Activated naive CD8-positive, alpha-beta T cell treated with anti-CD3 and anti-CD28 coated beads, Interleukin-2, amount 10 ng/mL, durations not matched to agents 7 days and 5 days (primary cell): Measurements from ENCODE around the gene MAP4K4. TPM values are rescaled to one million over a fixed set of nuclear protein-coding genes. Genes with fewer than 3 reads are reported as not detected.
A peak's percentile ranks its signal among the peaks of the same experiment; 100 is the strongest.

Experiments used
- ATAC-seq: fragments of 150-1000 bp; cut with Tn5 transposase; one replicate; pipeline ENCODE4 v1.10.0; 2021; ENCODE audit warnings: low read depth, moderate library complexity
- POLR2A ChIA-PET: fragments of 350-600 bp; sonication (Branson Sonifier 250); formaldehyde crosslinking; loops from one replicate; lab custom pipeline; 2021; ENCODE audit warnings: antibody characterized with exemption; lab: Charles Lee
- DNase-seq: peaks from one replicate; pipeline ENCODE4 v3.0.0; 2021
- H3K27ac Mint-ChIP-seq: one replicate; pipeline ENCODE4 v1.8.0; 2022; ENCODE audit warnings: mild to moderate bottlenecking, mixed read lengths
- H3K27me3 Mint-ChIP-seq: one replicate; pipeline ENCODE4 v1.8.0; 2022; ENCODE audit warnings: mild to moderate bottlenecking, moderate library complexity, mixed read lengths
- H3K36me3 Mint-ChIP-seq: one replicate; pipeline ENCODE4 v1.8.0; 2021; ENCODE audit warnings: mild to moderate bottlenecking, mixed read lengths
- H3K4me1 Mint-ChIP-seq: one replicate; pipeline ENCODE4 v1.8.0; 2021; ENCODE audit warnings: mixed read lengths
- H3K4me3 Mint-ChIP-seq: one replicate; pipeline ENCODE4 v1.8.0; 2022; ENCODE audit warnings: mild to moderate bottlenecking, moderate library complexity, mixed read lengths
- H3K9me3 Mint-ChIP-seq: one replicate; pipeline ENCODE4 v1.8.0; 2021; ENCODE audit warnings: mixed read lengths
- total RNA-seq, 2 experiments: library from RNA; stranded (reverse); gene quantifications; one replicate each; pipeline ENCODE4 v1.2.3, GENCODE V29; 2021

The MAP4K4 gene
- total RNA-seq, 2 experiments from 2014 or later = 79.8 to 84.5 TPM

DNA sequence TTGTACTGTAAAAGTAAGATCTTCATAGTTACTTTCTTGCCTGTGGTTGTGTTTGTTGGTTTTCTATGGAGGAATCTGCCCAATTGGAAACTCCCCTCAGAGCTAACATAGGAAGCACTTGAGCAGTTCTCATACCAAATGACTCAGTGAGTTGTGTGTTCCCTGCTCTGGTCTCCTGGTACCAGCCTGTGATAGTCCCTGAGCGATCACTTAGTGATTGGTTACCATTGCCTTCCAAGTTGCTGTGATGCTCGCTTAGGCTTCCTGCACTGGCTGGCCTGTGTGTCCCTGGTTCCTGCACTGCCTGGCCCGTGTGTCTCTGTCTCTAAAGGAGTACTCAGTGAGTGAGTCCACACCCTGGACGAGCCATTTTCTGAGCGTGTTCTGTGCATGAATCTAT, 133.0 kb downstream of the MAP4K4 start:
- H3K4me3 Mint-ChIP-seq = no peak overlapping the region
- ATAC-seq (no peak), DNase-seq (no peak)
- H3K9me3 Mint-ChIP-seq = no peaks in the 10 kb centered on the region
- H3K27me3 Mint-ChIP-seq = no peaks in the 10 kb centered on the region
- peaks cover 38% of the 10 kb centered on the region for H3K36me3 Mint-ChIP-seq
- POLR2A ChIA-PET = interaction anchor here (1.9 kb wide), 1 partner anchor 132 kb away, joined by 6 read pairs; no protein-coding TSS in a partner anchor
- peak overlapping the region; percentile 69 for H3K27ac Mint-ChIP-seq
- H3K4me1 Mint-ChIP-seq = peaks cover 56% of the 10 kb centered on the region

DNA sequence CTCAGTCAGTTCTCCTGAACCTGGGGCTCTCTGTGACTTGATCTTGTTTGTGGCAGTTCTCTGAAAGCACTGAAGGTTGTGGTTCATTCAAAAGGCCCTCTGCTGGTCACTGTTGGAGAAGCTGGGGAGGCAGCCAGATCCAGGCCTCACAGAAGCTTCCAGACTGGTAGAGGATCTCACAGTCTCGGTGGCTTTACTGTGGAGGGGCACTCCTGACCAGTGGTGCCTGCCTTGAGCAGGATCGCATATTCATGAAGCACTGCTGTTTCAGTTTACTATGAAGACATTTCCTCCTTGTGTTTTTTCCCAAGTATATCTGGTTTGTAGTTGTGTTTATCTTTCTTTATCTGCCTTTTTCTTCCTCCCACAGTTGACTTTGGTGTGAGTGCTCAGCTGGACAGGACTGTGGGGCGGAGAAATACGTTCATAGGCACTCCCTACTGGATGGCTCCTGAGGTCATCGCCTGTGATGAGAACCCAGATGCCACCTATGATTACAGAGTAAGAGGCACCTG, 133.9 kb downstream of the MAP4K4 start:
- Mint-ChIP-seq H3K27me3 (no peaks in the 10 kb centered on the region), H3K4me3 (no peak overlapping the region), H3K4me1 (peaks cover 52% of the 10 kb centered on the region), H3K9me3 (no peaks in the 10 kb centered on the region), H3K27ac (peak overlapping the region; percentile 69), H3K36me3 (peaks cover 41% of the 10 kb centered on the region)
- ATAC-seq = peak; percentile 78
- DNase-seq = peak; percentile 48
- POLR2A ChIA-PET = interaction anchor here (0.9 to 1.9 kb wide), 2 partner anchors 65 to 133 kb away, joined by 3 to 6 read pairs; no protein-coding TSS in a partner anchor

DNA sequence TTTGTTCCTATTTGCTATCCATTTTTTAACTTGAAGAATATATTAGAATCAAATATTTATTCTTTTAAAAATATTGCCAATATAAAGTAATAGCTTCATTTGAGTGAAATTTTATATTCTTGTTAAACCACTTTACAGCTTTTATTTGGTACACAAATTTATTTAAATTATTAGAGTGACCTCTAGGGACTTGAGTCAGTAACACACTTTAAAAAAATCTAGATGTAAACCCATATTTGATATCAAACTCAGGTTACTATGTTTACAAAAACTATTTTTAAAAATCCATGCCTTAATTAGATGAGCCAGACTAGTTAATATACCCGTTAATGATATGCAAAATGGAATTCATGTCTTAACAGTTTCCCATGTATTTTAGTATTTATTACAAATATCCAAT, 134.6 kb downstream of the MAP4K4 start:
- Mint-ChIP-seq H3K4me1 (peaks cover 45% of the 10 kb centered on the region), H3K36me3 (peaks cover 37% of the 10 kb centered on the region), H3K27ac (no peak overlapping the region), H3K27me3 (no peaks in the 10 kb centered on the region), H3K4me3 (no peak overlapping the region), H3K9me3 (no peaks in the 10 kb centered on the region)
- no peak for DNase-seq
- POLR2A ChIA-PET = interaction anchor here (0.9 kb wide), 1 partner anchor 66 kb away, joined by 3 read pairs; no protein-coding TSS in a partner anchor
- no peak for ATAC-seq

DNA sequence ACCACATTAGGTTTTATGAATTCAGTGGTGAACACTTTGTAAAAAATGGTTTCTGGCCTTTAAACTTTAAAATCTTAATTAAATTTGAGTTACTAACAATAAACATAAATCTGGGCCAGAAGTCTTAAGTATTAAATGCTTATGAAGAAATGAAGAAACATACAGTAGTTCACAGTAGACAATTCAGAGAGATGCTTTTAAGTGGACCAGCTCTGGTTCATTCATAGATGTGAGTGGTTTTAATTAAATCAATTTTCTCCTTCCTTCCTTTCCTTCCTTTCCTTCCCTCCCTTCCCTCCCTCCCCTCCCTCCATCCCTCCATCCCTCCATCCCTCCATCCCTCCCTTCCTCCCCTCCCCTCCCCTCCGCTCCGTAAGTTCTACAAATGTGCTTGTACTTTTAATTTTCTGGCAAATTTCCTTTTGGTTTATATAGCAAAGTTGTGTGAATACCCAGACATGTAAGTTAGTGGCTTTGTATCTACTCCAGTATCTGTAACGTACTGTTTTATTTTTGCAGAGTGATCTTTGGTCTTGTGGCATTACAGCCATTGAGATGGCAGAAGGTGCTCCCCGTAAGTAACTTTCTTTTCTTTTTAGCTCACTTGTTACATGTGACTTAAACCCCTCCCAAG, 136.5 kb downstream of the MAP4K4 start:
- POLR2A ChIA-PET = no interaction called here
- H3K27me3 Mint-ChIP-seq = no peaks in the 10 kb centered on the region
- H3K36me3 Mint-ChIP-seq = peaks cover 39% of the 10 kb centered on the region
- no peak for DNase-seq
- peaks cover 27% of the 10 kb centered on the region for H3K4me1 Mint-ChIP-seq
- H3K27ac Mint-ChIP-seq = no peak overlapping the region
- H3K9me3 Mint-ChIP-seq = no peaks in the 10 kb centered on the region
- no peak for ATAC-seq
- no peak overlapping the region for H3K4me3 Mint-ChIP-seq

DNA sequence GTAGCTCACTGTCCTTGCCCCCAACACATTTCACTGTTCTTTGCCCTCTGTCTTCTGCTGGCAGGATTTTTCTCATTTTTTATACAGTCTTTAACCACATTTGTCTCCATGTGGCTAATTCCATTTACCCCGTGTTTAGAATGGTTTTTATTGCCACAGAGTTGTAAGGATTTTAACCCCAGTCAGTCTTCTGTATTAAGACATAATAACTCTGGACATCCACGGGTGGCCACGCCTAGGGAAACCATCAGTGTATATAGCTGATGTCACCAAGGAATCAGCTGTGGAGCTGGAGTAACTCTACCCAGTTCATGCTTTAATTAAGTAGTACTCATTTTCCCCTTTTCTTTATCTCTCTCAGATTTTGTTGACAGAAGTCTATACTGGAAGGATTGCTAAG, 139.8 kb downstream of the MAP4K4 start:
- DNase-seq = no peak

DNA sequence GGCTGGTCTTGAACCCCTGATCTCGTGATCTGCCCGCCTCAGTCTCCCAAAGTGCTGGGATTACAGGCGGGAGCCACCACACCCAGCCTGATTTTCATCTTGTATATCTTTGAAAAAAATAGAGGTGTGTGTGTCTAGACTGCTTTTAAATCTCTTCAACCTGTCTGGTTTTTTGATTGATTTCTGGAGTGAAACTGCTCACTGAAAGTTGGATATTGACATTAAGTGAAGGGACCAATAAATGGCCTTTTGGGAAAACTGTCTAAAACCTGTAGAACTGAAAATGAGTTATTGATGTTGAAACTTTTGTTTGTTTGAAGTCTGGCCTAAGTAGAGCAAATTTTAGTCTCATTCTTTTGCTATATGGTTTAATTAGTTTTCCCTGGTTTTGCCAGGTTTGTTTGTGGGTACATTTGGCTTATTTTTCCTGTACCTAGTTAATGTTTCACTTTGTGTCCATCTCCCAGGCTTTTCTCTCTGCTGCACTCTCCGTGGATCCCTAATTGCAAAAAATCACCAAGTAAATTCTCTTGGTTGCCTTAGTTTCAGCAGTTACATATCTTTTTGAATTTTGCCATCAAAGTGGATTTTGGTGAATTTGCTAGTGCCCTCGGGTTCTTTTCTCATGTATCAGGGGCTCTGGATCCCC, 144.3 kb downstream of the MAP4K4 start:
- DNase-seq (no peak), ATAC-seq (no peak)
- Mint-ChIP-seq H3K27me3 (no peaks in the 10 kb centered on the region), H3K9me3 (no peaks in the 10 kb centered on the region), H3K36me3 (peaks cover 53% of the 10 kb centered on the region), H3K4me3 (peak overlapping the region; percentile 23), H3K4me1 (peaks cover 18% of the 10 kb centered on the region), H3K27ac (no peak overlapping the region)
- POLR2A ChIA-PET = interaction anchor here (0.7 kb wide), 1 partner anchor 545 kb away, joined by 5 read pairs; no protein-coding TSS in a partner anchor

More for the DNA sequence above, 139.8 kb downstream of the MAP4K4 start:
- Mint-ChIP-seq H3K9me3 (no peaks in the 10 kb centered on the region), H3K4me1 (peaks cover 12% of the 10 kb centered on the region), H3K4me3 (no peak overlapping the region), H3K27ac (no peak overlapping the region), H3K27me3 (no peaks in the 10 kb centered on the region), H3K36me3 (peaks cover 47% of the 10 kb centered on the region)
- ATAC-seq = no peak
- POLR2A ChIA-PET = interaction anchor here (0.7 kb wide), 1 partner anchor 267 kb away, joined by 4 read pairs; no protein-coding TSS in a partner anchor

DNA sequence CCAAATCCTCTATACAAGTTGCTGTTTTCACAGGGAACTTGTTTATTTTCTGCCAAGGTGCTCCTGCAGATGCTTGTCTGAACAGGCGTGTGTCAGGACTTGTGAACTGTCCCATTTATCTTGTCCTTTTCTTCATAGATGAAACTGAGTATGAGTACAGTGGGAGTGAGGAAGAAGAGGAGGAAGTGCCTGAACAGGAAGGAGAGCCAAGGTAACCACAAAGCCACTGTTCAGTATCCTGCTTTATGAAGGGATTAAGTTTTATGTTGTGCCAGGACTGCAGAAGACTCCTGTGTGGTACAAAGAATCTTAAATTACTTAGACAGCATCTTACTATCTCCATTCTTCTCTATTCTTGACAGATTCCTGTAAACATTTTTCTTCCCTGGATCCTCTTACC, 145.0 kb downstream of the MAP4K4 start:
- ATAC-seq = peak; percentile 18
- Mint-ChIP-seq H3K27me3 (no peaks in the 10 kb centered on the region), H3K9me3 (no peaks in the 10 kb centered on the region), H3K4me1 (peaks cover 18% of the 10 kb centered on the region), H3K4me3 (peak overlapping the region; percentile 23), H3K27ac (peak overlapping the region; percentile 31), H3K36me3 (peaks cover 50% of the 10 kb centered on the region)
- no peak for DNase-seq
- POLR2A ChIA-PET = no interaction called here

DNA sequence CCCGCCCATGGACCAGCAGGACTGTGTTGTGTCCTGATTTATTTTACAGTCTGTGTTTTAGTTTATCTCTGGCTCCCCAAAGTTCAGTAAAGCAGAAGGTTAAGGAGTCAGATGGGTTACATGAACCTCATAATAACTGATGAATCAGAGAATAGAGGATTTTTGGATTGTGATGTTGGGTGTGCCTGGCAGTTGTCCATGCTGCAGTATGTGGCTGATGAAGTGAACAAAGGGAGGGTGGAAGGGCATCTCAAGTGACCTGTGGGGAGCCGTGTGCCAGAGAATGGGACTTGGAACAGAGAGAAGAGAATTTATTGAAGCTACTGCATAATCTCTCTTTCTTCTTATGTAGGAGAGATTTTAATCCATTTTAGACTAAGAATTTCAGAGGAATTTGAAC, 145.5 kb downstream of the MAP4K4 start:
- peaks cover 18% of the 10 kb centered on the region for H3K4me1 Mint-ChIP-seq
- H3K27me3 Mint-ChIP-seq = no peaks in the 10 kb centered on the region
- peaks cover 48% of the 10 kb centered on the region for H3K36me3 Mint-ChIP-seq
- ATAC-seq = no peak
- DNase-seq = no peak
- no peak overlapping the region for H3K4me3 Mint-ChIP-seq
- POLR2A ChIA-PET = no interaction called here
- peak overlapping the region; percentile 31 for H3K27ac Mint-ChIP-seq
- H3K9me3 Mint-ChIP-seq = no peaks in the 10 kb centered on the region

DNA sequence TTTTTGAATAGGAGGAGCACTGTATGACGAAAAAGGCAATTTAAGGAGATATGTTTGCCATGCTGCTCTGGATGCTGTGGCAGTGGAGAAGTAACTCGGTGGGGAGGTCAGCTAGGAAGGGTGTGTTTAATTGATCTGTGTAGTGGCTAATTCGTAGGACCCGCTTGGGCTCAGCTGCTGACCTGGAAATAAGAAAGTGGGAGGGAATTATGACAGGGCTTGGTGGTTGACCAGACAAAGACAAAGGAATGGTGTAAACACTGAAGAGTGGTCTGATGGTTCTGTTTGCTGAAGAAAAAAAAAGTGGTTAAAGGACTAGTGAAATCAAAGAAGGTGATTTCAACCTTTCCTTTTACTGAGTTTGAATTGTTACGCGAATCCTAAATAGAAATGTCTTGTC, 146.0 kb downstream of the MAP4K4 start:
- no peak overlapping the region for H3K4me3 Mint-ChIP-seq

DNA sequence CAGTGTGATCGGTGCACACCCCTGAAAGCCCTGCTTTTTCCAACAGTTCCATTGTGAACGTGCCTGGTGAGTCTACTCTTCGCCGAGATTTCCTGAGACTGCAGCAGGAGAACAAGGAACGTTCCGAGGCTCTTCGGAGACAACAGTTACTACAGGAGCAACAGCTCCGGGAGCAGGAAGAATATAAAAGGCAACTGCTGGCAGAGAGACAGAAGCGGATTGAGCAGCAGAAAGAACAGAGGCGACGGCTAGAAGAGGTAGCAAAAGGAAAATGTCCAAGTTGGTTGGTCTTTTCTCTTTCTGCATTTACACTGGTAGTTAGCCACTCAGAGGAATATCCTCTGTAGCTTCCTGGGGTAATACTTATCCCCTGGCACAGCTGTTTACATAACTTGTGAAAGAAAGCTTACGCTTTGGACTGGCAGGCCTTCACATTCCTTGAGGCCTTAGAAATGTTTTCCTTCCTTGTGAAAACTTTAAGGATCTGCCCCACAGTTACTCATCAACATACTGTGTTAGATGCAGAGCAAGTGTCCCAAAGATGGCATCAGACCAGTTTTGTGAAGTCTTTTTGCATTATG, 146.6 kb downstream of the MAP4K4 start:
- no peaks in the 10 kb centered on the region for H3K27me3 Mint-ChIP-seq
- H3K36me3 Mint-ChIP-seq = peaks cover 45% of the 10 kb centered on the region
- H3K4me1 Mint-ChIP-seq = peaks cover 18% of the 10 kb centered on the region
- no peak overlapping the region for H3K27ac Mint-ChIP-seq
- no peak for DNase-seq
- POLR2A ChIA-PET = no interaction called here
- H3K4me3 Mint-ChIP-seq = no peak overlapping the region
- no peak for ATAC-seq
- no peaks in the 10 kb centered on the region for H3K9me3 Mint-ChIP-seq

More for the DNA sequence above, 146.0 kb downstream of the MAP4K4 start:
- POLR2A ChIA-PET = no interaction called here
- Mint-ChIP-seq H3K27ac (no peak overlapping the region), H3K36me3 (peaks cover 46% of the 10 kb centered on the region), H3K27me3 (no peaks in the 10 kb centered on the region), H3K9me3 (no peaks in the 10 kb centered on the region), H3K4me1 (peaks cover 18% of the 10 kb centered on the region)
- DNase-seq (no peak), ATAC-seq (no peak)

DNA sequence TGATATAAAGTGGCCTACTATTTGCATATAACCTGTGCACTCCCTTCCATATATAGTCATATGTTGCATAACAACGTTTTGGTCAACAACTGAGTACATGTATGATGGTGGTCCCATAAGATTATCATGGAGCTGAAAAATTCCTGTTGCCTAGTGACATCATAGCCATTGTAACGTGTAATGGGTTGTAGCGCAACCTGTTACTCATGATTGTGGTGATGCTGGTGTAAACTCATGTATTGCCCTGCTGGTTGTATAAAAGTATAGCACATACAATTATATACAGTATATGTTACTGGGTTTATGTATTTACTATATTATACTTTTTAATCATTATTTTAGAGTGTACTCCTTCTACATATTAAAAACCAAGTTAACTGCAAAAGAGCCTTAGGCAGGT, 149.5 kb downstream of the MAP4K4 start:
- no peaks in the 10 kb centered on the region for H3K9me3 Mint-ChIP-seq
- H3K4me1 Mint-ChIP-seq = peaks cover 12% of the 10 kb centered on the region
- ATAC-seq (no peak), DNase-seq (no peak)
- H3K36me3 Mint-ChIP-seq = peaks cover 30% of the 10 kb centered on the region
- no peaks in the 10 kb centered on the region for H3K27me3 Mint-ChIP-seq
- no peak overlapping the region for H3K4me3 Mint-ChIP-seq
- POLR2A ChIA-PET = no interaction called here
- H3K27ac Mint-ChIP-seq = no peak overlapping the region

DNA sequence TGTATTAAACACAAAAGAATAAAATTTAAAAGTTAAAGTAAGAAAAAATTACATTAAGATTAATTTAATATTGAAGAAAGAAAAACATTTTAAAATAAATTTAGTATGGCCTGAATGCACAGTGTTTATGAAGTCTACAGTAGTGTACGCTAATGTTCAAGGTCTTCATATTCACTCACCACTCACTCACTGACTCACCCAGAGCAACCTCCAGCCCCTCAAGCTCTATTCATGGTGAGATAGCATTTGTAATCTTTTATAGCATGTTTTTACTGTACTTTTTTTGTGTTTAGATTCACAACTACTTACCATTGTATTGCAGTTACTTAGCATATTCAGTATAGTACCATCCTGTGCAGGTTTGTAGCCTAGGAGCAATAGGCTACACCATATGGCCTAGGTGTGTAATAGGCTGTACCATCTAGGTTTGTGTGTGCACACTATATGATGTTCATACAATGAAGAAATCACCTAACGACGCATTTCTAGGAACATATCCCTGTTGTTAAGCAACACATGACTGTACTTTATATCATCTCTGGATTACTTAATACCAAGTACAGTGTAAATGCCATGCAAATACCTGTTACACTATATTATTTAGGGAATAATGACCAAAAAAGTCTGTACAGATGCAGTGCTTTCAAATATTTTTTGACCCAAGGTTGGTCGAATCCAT, 150.3 kb downstream of the MAP4K4 start:
- Mint-ChIP-seq H3K9me3 (no peaks in the 10 kb centered on the region), H3K4me1 (peaks cover 3% of the 10 kb centered on the region), H3K27me3 (no peaks in the 10 kb centered on the region), H3K36me3 (peaks cover 26% of the 10 kb centered on the region), H3K4me3 (no peak overlapping the region), H3K27ac (no peak overlapping the region)
- POLR2A ChIA-PET = no interaction called here
- ATAC-seq (no peak), DNase-seq (no peak)

DNA sequence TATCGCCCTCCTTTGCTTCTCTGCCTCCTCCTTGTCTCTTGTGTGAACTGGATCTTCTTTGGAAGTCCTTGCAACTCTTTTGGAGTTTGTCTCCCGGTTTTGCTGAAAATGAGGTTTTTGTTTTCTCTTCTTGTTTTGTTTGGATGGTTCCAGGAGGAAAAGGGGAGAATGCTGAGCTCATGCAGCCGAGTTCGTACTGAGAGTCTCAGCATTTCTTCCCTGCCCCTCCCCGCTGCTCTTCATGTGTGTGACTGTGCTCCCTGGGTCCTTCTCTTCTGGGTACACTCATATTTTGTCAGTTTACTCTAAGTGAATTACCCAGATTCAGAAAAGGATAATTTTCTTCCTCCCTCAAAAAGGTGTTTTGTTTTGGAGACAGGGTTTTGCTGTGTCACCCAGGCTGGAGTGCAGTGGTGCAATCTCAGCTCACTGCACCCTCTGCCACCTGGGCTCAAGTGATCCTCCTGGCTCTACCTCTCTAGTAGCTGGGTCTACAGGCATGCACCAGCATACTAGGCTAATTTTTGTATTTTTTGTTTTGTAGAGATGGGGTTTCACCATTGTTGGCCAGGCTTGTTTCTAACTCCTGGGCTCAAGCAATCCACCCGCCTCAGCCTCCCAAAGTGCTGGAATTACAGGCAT, 151.4 kb downstream of the MAP4K4 start:
- H3K9me3 Mint-ChIP-seq = no peaks in the 10 kb centered on the region

More for the DNA sequence above, 151.4 kb downstream of the MAP4K4 start:
- POLR2A ChIA-PET = no interaction called here
- no peak overlapping the region for H3K27ac Mint-ChIP-seq
- no peak overlapping the region for H3K4me3 Mint-ChIP-seq
- H3K4me1 Mint-ChIP-seq = no peaks in the 10 kb centered on the region
- peaks cover 22% of the 10 kb centered on the region for H3K36me3 Mint-ChIP-seq
- DNase-seq (no peak), ATAC-seq (no peak)
- no peaks in the 10 kb centered on the region for H3K27me3 Mint-ChIP-seq
